GM12872 (cell line): ENCODE measurements around the gene LRSAM1.

ENCODE experiments used
- CTCF ChIP-seq: IDR thresholded peaks from 3 replicates; pipeline ENCODE4 v1.5.1; 2011; ENCODE audit warnings: low read depth, mild to moderate bottlenecking, low read length, moderate library complexity; ENCODE audit not compliant: insufficient read depth

Gene LRSAM1

GRCh38 chr9:127463911-127464310, 12.6 kb downstream of the LRSAM1 start:
- TF ChIP-seq CTCF: no peak

GRCh38 chr9:127467621-127468020, 16.3 kb downstream of the LRSAM1 start:
- no peak for TF ChIP-seq CTCF

- no peak for TF ChIP-seq CTCF
Observed at GRCh38 chr9:127470662-127471061, 19.4 kb downstream of the LRSAM1 start.

- TF ChIP-seq CTCF: no peak
Observed at GRCh38 chr9:127473501-127473900, 22.2 kb downstream of the LRSAM1 start.

GRCh38 chr9:127473932-127474331, 22.6 kb downstream of the LRSAM1 start:
- TF ChIP-seq CTCF: no peak

- TF ChIP-seq CTCF: no peak
Observed at GRCh38 chr9:127474592-127474991, 23.3 kb downstream of the LRSAM1 start.

- no peak for TF ChIP-seq CTCF
Observed at GRCh38 chr9:127479507-127480081, 28.3 kb downstream of the LRSAM1 start.
